SU-DHL-6 (cell line): ENCODE data around the gene GALNT9.

Experiments used
- H2AFZ ChIP-seq: fragments of 200-600 bp; sonication (generic); 2 replicates; pipeline ENCODE4 v1.6.1; 2014; ENCODE audit warnings: low read depth, mild to moderate bottlenecking, moderate library complexity, mixed read lengths, antibody characterized with exemption, low read length; ENCODE audit not compliant: severe bottlenecking
- H3F3A ChIP-seq: fragments of 200-600 bp; shearing (Covaris generic); 2 replicates; pipeline ENCODE4 v1.6.0; 2016; ENCODE audit warnings: antibody characterized with exemption, mild to moderate bottlenecking; ENCODE audit not compliant: insufficient read depth
- H3K27ac ChIP-seq: fragments of 200-600 bp; sonication (generic); 2 replicates; pipeline ENCODE4 v1.5.1; 2016; ENCODE audit warnings: low read depth, mild to moderate bottlenecking, low read length, moderate library complexity, mixed read lengths
- H3K27me3 ChIP-seq: fragments of 200-600 bp; sonication (generic), shearing (Covaris generic); 2 replicates; pipeline ENCODE4 v1.6.0; 2014; ENCODE audit warnings: mild to moderate bottlenecking, low read length
- H3K36me3 ChIP-seq: fragments of 200-600 bp; sonication (generic); 2 replicates; pipeline ENCODE4 v1.6.1; 2014; ENCODE audit warnings: mild to moderate bottlenecking, low read length, mixed read lengths
- H3K4me2 ChIP-seq: fragments of 300-600, 200-600 bp; shearing (Covaris generic), sonication (generic); 2 replicates; pipeline ENCODE4 v1.6.0; 2014; ENCODE audit warnings: low read length, low read depth, mild to moderate bottlenecking; ENCODE audit not compliant: poor library complexity, severe bottlenecking
- H3K4me3 ChIP-seq: fragments of 200-600 bp; sonication (generic); 2 replicates; pipeline ENCODE4 v1.5.1; 2014; ENCODE audit warnings: antibody characterized with exemption, low read length, mild to moderate bottlenecking, mixed read lengths; ENCODE audit not compliant: insufficient read depth, poor library complexity, severe bottlenecking
- H3K79me2 ChIP-seq: fragments of 200-600 bp; sonication (generic); 2 replicates; pipeline ENCODE4 v1.6.1; 2014; ENCODE audit warnings: mild to moderate bottlenecking, low read length, moderate library complexity; ENCODE audit not compliant: insufficient read depth
- H3K9ac ChIP-seq: fragments of 200-600 bp; sonication (generic); 2 replicates; pipeline ENCODE4 v1.7.0; 2014; ENCODE audit warnings: mild to moderate bottlenecking, low read length
- H3K9me2 ChIP-seq: fragments of 200-600 bp; sonication (generic); replicated peaks from 2 replicates; pipeline ENCODE4 v1.6.1; 2014; ENCODE audit warnings: low read length; ENCODE audit not compliant: insufficient read depth
- H3K9me3 ChIP-seq: fragments of 200-600 bp; sonication (generic); 2 replicates; pipeline ENCODE4 v1.6.1; 2014; ENCODE audit warnings: low read length, mixed read lengths; ENCODE audit not compliant: insufficient read depth
- H4K20me1 ChIP-seq: fragments of 200-600 bp; sonication (generic); 2 replicates; pipeline ENCODE4 v1.6.1; 2014; ENCODE audit warnings: low read depth, mild to moderate bottlenecking, antibody characterized with exemption, low read length, moderate library complexity, mixed read lengths
- CTCF ChIP-seq: fragments of 200-600 bp; sonication (generic); IDR thresholded peaks from one replicate; pipeline ENCODE4 v1.5.1; 2017; ENCODE audit warnings: antibody characterized with exemption, mild to moderate bottlenecking, low read length, moderate library complexity; ENCODE audit not compliant: insufficient read depth, poor library complexity, severe bottlenecking
- EZH2phosphoT487 ChIP-seq: fragments of 200-600 bp; sonication (generic), shearing (Covaris generic); conservative IDR thresholded peaks from 2 replicates; pipeline ENCODE4 v1.6.1; 2018; ENCODE audit warnings: mild to moderate bottlenecking, antibody characterized with exemption, low read length, moderate library complexity, mixed read lengths

GALNT9 gene

GRCh38 chr12:132235116-132235820 lies 94.1 kb downstream of the GALNT9 start:
- Histone ChIP-seq H3K4me2 (no peak overlapping the region), H3K27me3 (no peaks in the 10 kb centered on the region), H3K9me3 (no peaks in the 10 kb centered on the region), H2AFZ (no peak overlapping the region), H3K27ac (no peak overlapping the region), H3K9ac (no peak overlapping the region), H3K79me2 (no peaks in the 10 kb centered on the region), H3K36me3 (no peaks in the 10 kb centered on the region), H4K20me1 (no peaks in the 10 kb centered on the region), H3K4me3 (no peak overlapping the region), H3K9me2 (no peaks in the 10 kb centered on the region), H3F3A (no peaks in the 10 kb centered on the region)
- TF ChIP-seq CTCF = no peak
- TF ChIP-seq EZH2phosphoT487 = no peak

GRCh38 chr12:132230381-132230780 lies 99.0 kb downstream of the GALNT9 start:
- Histone ChIP-seq H3K27me3 (no peaks in the 10 kb centered on the region), H3K9me2 (no peaks in the 10 kb centered on the region), H4K20me1 (no peaks in the 10 kb centered on the region), H3K4me2 (no peak overlapping the region), H3K36me3 (no peaks in the 10 kb centered on the region), H3K9ac (no peak overlapping the region), H2AFZ (no peak overlapping the region), H3K9me3 (peaks cover 15% of the 10 kb centered on the region; the same call in 1 of the 2 replicates), H3K79me2 (no peaks in the 10 kb centered on the region), H3K4me3 (no peak overlapping the region), H3F3A (no peaks in the 10 kb centered on the region), H3K27ac (no peak overlapping the region)
- TF ChIP-seq CTCF = no peak
- TF ChIP-seq EZH2phosphoT487 = no peak

GRCh38 chr12:132229926-132230325 lies 99.5 kb downstream of the GALNT9 start:
- no peak for TF ChIP-seq EZH2phosphoT487
- no peak for TF ChIP-seq CTCF
- no peak overlapping the region for H3K9ac ChIP-seq
- no peak overlapping the region for H3K4me2 ChIP-seq
- H3K36me3 ChIP-seq = no peaks in the 10 kb centered on the region
- no peaks in the 10 kb centered on the region for H4K20me1 ChIP-seq
- peaks cover 19% of the 10 kb centered on the region; the same call in 1 of the 2 replicates for H3K9me3 ChIP-seq
- H3K27me3 ChIP-seq = no peaks in the 10 kb centered on the region
- no peaks in the 10 kb centered on the region for H3K9me2 ChIP-seq
- no peak overlapping the region for H3K27ac ChIP-seq
- H3K4me3 ChIP-seq = no peak overlapping the region
- H2AFZ ChIP-seq = no peak overlapping the region
- no peaks in the 10 kb centered on the region for H3F3A ChIP-seq
- H3K79me2 ChIP-seq = no peaks in the 10 kb centered on the region
